22Rv1 (cell line): ENCODE data around the gene DYNC2H1.

Experiments
- CTCF ChIP-seq: fragments of 450-650 bp; IDR thresholded peaks from 2 replicates; pipeline ENCODE4 v1.5.1; 2017; ENCODE audit warnings: mild to moderate bottlenecking
- ZFX ChIP-seq: fragments of 450-650 bp; IDR thresholded peaks from 2 replicates; pipeline ENCODE4 v1.6.1; 2017; ENCODE audit warnings: antibody characterized with exemption, borderline replicate concordance

GRCh38 chr11:103222806-103223205, 113.6 kb downstream of the DYNC2H1 start:
- TF ChIP-seq CTCF (no peak), ZFX (no peak)
